ENCODE data around the gene TTLL8. TPM values are rescaled to one million over a fixed set of nuclear protein-coding genes. Genes with fewer than 3 reads are reported as not detected.

The TTLL8 gene
- total and polyA plus RNA-seq, 2 of the 8 experiments (the other 6 are each of a cell fraction or from before 2014, with no cell fraction given) = not detected

- peak overlapping the region; percentile 25 for H3K56ac ChIP-seq (replicated peaks; ENCODE audit: insufficient read length, low read depth, low read length)
- H2BK20ac ChIP-seq (ENCODE audit: low read length) = peak overlapping the region; percentile 73
- WGBS, 2 experiments (ENCODE audit: extremely low coverage in 1 of 2, insufficient coverage in 1 of 2, insufficient read length in 1 of 2, insufficient replicate concordance in 2 of 2, low coverage in 1 of 2, low lambda C conversion rate in 2 of 2, missing lambda C conversion rate in 1 of 2) = 24% methylated on average over 32 of the region's 32 CpGs; no CpG with 5 or more reads in 1 of the 2 experiments
- H4K5ac ChIP-seq (ENCODE audit: insufficient read length, low read depth, low read length) = no peak overlapping the region
- H4K8ac ChIP-seq (ENCODE audit: extremely low read depth, insufficient read depth, low read length) = peak overlapping the region; percentile 89; the same call in 1 of the 2 replicates
- no peaks in the 10 kb centered on the region; a peak in 1 of 8 replicates for H3K36me3 ChIP-seq (ENCODE audit: control insufficient read depth in 2 of 4, insufficient read depth in 4 of 4, low read length in 3 of 4)
- peak overlapping the region; percentile 1; the same call in 1 of the 2 replicates for H2BK5ac ChIP-seq (ENCODE audit: low read depth, low read length)
- H2BK120ac ChIP-seq (replicated peaks; ENCODE audit: low read depth, low read length) = no peak overlapping the region
- DNase-seq (ENCODE audit: low read depth in 1 of 2, low spot score in 2 of 2) (peak; percentile 70), FAIRE-seq (no peak)
- peak overlapping the region; percentile 46 to 71 for H3K4me2 ChIP-seq (ENCODE audit: insufficient read depth in 1 of 2, low read depth in 2 of 2, low read length in 2 of 2)
- peaks cover 0 to 15% of the 10 kb centered on the region in 2 experiments for H4K20me1 ChIP-seq (replicated peaks in 1 of 2; ENCODE audit: control insufficient read depth in 1 of 2, insufficient read depth in 2 of 2, low read length in 2 of 2)
- peak overlapping the region; percentile 72; the same call in 1 of the 2 replicates for H2BK15ac ChIP-seq (ENCODE audit: low read length)
- no peak overlapping the region for H3K23ac ChIP-seq (ENCODE audit: insufficient read length)
- H2AK5ac ChIP-seq (ENCODE audit: low read depth, low read length) = peak overlapping the region; percentile 95
- H3K27ac ChIP-seq (ENCODE audit: low read depth, low read length) = no peak overlapping the region
- peaks cover 5% of the 10 kb centered on the region for H3K79me1 ChIP-seq (ENCODE audit: low read depth, low read length)
- H3K9ac ChIP-seq (replicated peaks in 1 of 4; ENCODE audit: extremely low read depth in 1 of 4, low read depth in 3 of 4, low read length in 3 of 4) = no peak overlapping the region
- peaks cover 0 to 18% (median 7%) of the 10 kb centered on the region in 4 experiments; a peak in 6 of 7 replicates for H3K4me1 ChIP-seq (replicated peaks in 1 of 4; ENCODE audit: control insufficient read depth in 3 of 4, insufficient read depth in 4 of 4, low read length in 3 of 4)
- H3K27me3 ChIP-seq (replicated peaks in 1 of 4; ENCODE audit: control insufficient read depth in 3 of 4, extremely low read depth in 1 of 4, insufficient read depth in 3 of 4, low read length in 3 of 4) = peaks cover 6 to 33% (median 24%) of the 10 kb centered on the region in 4 experiments
- no peak overlapping the region for H3K14ac ChIP-seq (ENCODE audit: insufficient read length)
- H3K4ac ChIP-seq (replicated peaks; ENCODE audit: insufficient read length, low read depth, low read length) = no peak overlapping the region
- no peak overlapping the region for H2AFZ ChIP-seq (ENCODE audit: low read length)
- H4K91ac ChIP-seq (replicated peaks; ENCODE audit: insufficient read length, low read length) = peak overlapping the region; percentile 45
- H3K18ac ChIP-seq (ENCODE audit: extremely low read depth, low read length) = peak overlapping the region; percentile 71
- H2BK12ac ChIP-seq (ENCODE audit: low read depth, low read length) = peak overlapping the region; percentile 95; the same call in 1 of the 2 replicates
- CTCF ChIA-PET (ENCODE audit: partially characterized antibody) = interaction anchor here (0.8 to 2.5 kb wide), 4 partner anchors 9 to 60 kb away, joined by 4 to 8 read pairs (median 6); no protein-coding TSS in a partner anchor
- peaks cover 23% of the 10 kb centered on the region for H3K23me2 ChIP-seq (ENCODE audit: low read depth, low read length)
- no peaks in the 10 kb centered on the region for H3K9me3 ChIP-seq (ENCODE audit: insufficient read depth in 2 of 2, low read depth in 1 of 2, low read length in 1 of 2)
- H3K4me3 ChIP-seq (ENCODE audit: extremely low read depth in 1 of 4, insufficient read depth in 2 of 4, low read depth in 3 of 4, low read length in 4 of 4) = peak overlapping the region; percentile 30 to 60 (median 44); a peak in 7 of 8 replicates
- POLR2A ChIA-PET (ENCODE audit: partially characterized antibody) = interaction anchor here (0.6 to 1.5 kb wide), 5 partner anchors 10 to 37 kb away, joined by 3 to 4 read pairs (median 3); partner anchors contain the start of gene PIM3
- H3K79me2 ChIP-seq (ENCODE audit: control insufficient read depth in 1 of 2, insufficient read depth in 2 of 2, low read length in 2 of 2) = no peaks in the 10 kb centered on the region
- TF ChIP-seq EP300 (IDR thresholded peaks at IDR 0.05; ENCODE audit: borderline replicate concordance in 1 of 2, low read depth in 2 of 2, low read length in 2 of 2) (peak in 1 of 2 experiments; percentile 48; a peak in 1 of 3 replicates), RNF2 (IDR thresholded peaks at IDR 0.05; ENCODE audit: borderline replicate concordance, low read depth, low read length, missing control alignments, poor library complexity, severe bottlenecking) (no peak), TAF1 (IDR thresholded peaks at IDR 0.05; ENCODE audit: low read depth, low read length) (peak; percentile 36; the same call in 1 of the 2 replicates), CHD2 (IDR thresholded peaks at IDR 0.05; ENCODE audit: low read length) (0 out of 2 replicates have a peak, but pooled peaks have one; percentile 24), SUZ12 (IDR thresholded peaks at IDR 0.05; ENCODE audit: low read length) (no peak), CEBPB (IDR thresholded peaks at IDR 0.05; ENCODE audit: low read depth, low read length) (no peak), CBX8 (IDR thresholded peaks at IDR 0.05; ENCODE audit: borderline replicate concordance, low read depth, low read length) (no peak), E2F6 (IDR thresholded peaks at IDR 0.05) (peak; percentile 69), TEAD4 (IDR thresholded peaks at IDR 0.05; ENCODE audit: low read depth, low read length) (no peak), RAD21 (IDR thresholded peaks at IDR 0.05 in 1 of 2, conservative IDR thresholded peaks at IDR 0.05 in 1 of 2; ENCODE audit: low read depth in 2 of 2, low read length in 2 of 2) (no peak)
Measured at GRCh38 chr22:49970528-49971231, 87.4 kb downstream of the TTLL8 start.

Data from H1 (cell line).